Esophagus muscularis mucosa (tissue), 3 donors: Measurements from ENCODE around the gene RABL6.

Experiments used
- POLR2A ChIP-seq: fragments of 450-650 bp; IDR thresholded peaks from one replicate; pipeline ENCODE4 v1.6.1; 2017; ENCODE audit warnings: antibody characterized with exemption, moderate library complexity, mild to moderate bottlenecking, low read depth
- TF ChIP-seq, protein P1 (sequence below), 3 experiments: fragments of 200-600 bp in 2 of 3; fragments of 450-650 bp in 1 of 3; sonication (generic) in 2 of 3; IDR thresholded peaks; one replicate each; pipeline ENCODE4 v1.5.1; 2017 to 2019; ENCODE audit warnings: antibody characterized with exemption in 3 of 3, mild to moderate bottlenecking in 2 of 3, moderate library complexity in 1 of 3

DNA sequence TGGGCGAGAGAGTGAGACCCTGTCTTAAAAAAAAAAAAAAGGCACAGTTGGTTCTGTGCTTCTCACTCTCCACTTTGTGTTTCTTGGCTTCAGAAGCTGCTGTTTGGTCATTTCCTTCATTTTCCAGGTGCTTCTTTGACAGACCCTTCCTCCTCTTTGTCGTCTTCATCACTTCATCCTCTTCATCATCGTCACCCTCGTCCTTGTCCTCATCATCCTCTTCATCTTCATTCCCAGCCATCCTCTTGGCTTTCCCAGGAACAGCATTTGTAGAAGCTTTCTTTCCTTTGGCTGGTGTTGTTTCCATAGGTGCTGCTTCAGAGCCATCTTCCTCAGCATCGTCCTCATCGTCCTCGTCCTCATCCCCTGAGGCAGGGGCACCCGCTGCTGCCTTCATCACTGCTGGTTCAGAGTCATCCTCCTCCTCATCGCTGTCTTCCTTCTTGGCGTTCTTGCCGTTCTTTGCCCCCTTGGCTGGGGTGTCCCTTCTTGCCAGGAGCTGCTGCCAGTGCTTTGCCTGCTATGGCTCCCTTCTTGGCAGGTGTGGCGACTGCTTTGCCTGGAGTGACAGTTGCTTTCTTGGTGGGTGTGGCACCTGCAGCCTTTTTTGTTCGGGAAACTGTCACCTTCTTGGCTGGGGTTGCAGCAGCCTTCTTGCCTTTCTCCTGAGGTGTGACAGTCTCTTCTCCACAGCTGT lies 7.1 kb downstream of the RABL6 start:
- TF ChIP-seq, protein P1, sequence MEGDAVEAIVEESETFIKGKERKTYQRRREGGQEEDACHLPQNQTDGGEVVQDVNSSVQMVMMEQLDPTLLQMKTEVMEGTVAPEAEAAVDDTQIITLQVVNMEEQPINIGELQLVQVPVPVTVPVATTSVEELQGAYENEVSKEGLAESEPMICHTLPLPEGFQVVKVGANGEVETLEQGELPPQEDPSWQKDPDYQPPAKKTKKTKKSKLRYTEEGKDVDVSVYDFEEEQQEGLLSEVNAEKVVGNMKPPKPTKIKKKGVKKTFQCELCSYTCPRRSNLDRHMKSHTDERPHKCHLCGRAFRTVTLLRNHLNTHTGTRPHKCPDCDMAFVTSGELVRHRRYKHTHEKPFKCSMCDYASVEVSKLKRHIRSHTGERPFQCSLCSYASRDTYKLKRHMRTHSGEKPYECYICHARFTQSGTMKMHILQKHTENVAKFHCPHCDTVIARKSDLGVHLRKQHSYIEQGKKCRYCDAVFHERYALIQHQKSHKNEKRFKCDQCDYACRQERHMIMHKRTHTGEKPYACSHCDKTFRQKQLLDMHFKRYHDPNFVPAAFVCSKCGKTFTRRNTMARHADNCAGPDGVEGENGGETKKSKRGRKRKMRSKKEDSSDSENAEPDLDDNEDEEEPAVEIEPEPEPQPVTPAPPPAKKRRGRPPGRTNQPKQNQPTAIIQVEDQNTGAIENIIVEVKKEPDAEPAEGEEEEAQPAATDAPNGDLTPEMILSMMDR (IDR thresholded peaks at IDR 0.05) = no peak
- no peak for TF ChIP-seq POLR2A
